GM19395 (cell line): ENCODE measurements around the gene MAGI2.

Experiments used
- ATAC-seq: cut with Tn5 transposase; IDR thresholded peaks from one replicate; pipeline ENCODE4 v1.9.1; 2021; ENCODE audit warnings: mild to moderate bottlenecking, moderate library complexity; ENCODE audit not compliant: unreplicated experiment

MAGI2 gene

GRCh38 chr7:78215199-78215598 lies 1238.3 kb downstream of the MAGI2 start:
- no peak for ATAC-seq

- ATAC-seq: no peak
Observed at GRCh38 chr7:78213402-78213801, 1240.1 kb downstream of the MAGI2 start.

GRCh38 chr7:78212476-78213060 lies 1240.9 kb downstream of the MAGI2 start:
- no peak for ATAC-seq

GRCh38 chr7:78207269-78207668 lies 1246.2 kb downstream of the MAGI2 start:
- ATAC-seq: no peak

- no peak for ATAC-seq
Observed at GRCh38 chr7:78206769-78207168, 1246.7 kb downstream of the MAGI2 start.

- no peak for ATAC-seq
Observed at GRCh38 chr7:78203042-78203720, 1250.3 kb downstream of the MAGI2 start.

GRCh38 chr7:78198756-78199155 lies 1254.7 kb downstream of the MAGI2 start:
- ATAC-seq: no peak

GRCh38 chr7:78197447-78197846 lies 1256.0 kb downstream of the MAGI2 start:
- no peak for ATAC-seq

- no peak for ATAC-seq
Observed at GRCh38 chr7:78195281-78195680, 1258.2 kb downstream of the MAGI2 start.

- no peak for ATAC-seq
Observed at GRCh38 chr7:78194611-78195010, 1258.9 kb downstream of the MAGI2 start.

GRCh38 chr7:78191475-78192079 lies 1261.9 kb downstream of the MAGI2 start:
- ATAC-seq: no peak

GRCh38 chr7:78189762-78190161 lies 1263.7 kb downstream of the MAGI2 start:
- ATAC-seq: no peak

GRCh38 chr7:78185149-78185745 lies 1268.2 kb downstream of the MAGI2 start:
- no peak for ATAC-seq

GRCh38 chr7:78184299-78184698 lies 1269.2 kb downstream of the MAGI2 start:
- no peak for ATAC-seq

GRCh38 chr7:78179827-78180477 lies 1273.5 kb downstream of the MAGI2 start:
- no peak for ATAC-seq

- no peak for ATAC-seq
Observed at GRCh38 chr7:78179211-78179610, 1274.3 kb downstream of the MAGI2 start.

- no peak for ATAC-seq
Observed at GRCh38 chr7:78178319-78178718, 1275.1 kb downstream of the MAGI2 start.

GRCh38 chr7:78176171-78176570 lies 1277.3 kb downstream of the MAGI2 start:
- no peak for ATAC-seq

GRCh38 chr7:78175330-78176100 lies 1278.0 kb downstream of the MAGI2 start:
- no peak for ATAC-seq

GRCh38 chr7:78173666-78174065 lies 1279.8 kb downstream of the MAGI2 start:
- no peak for ATAC-seq
